IMR-90 (cell line): ENCODE measurements around the gene P3R3URF. TPM values are rescaled to one million over a fixed set of nuclear protein-coding genes. Genes with fewer than 3 reads are reported as not detected.

Experiments used
- ATAC-seq: fragments of 200-7000 bp; cut with Tn5 transposase; 2 replicates; pipeline ENCODE4 v1.9.1; 2020; ENCODE audit warnings: low read depth, mild to moderate bottlenecking, moderate library complexity
- BruUV-seq: library from RNA; stranded (reverse); fragments of 400-500 nt; replicated peaks from 2 replicates; lab custom pipeline; 2021; lab: Mats Ljungman, UMichigan
- CTCF ChIA-PET: fragments of 300-600 bp; formaldehyde crosslinking; extraction: SDS; loops from one replicate; lab custom pipeline; 2021; ENCODE audit warnings: antibody characterized with exemption; lab: Yijun Ruan, JAX
- POLR2A ChIA-PET: fragments of 300-600 bp; sonication (Branson Sonifier 250); formaldehyde crosslinking; loops from one replicate; lab custom pipeline; 2022; ENCODE audit warnings: antibody characterized with exemption; ENCODE audit not compliant: unreplicated experiment; lab: Charles Lee
- DNase-seq: peaks from one replicate; pipeline ENCODE4 v3.0.0; 2013
- H2AFZ ChIP-seq: replicated peaks from 2 replicates; pipeline ENCODE3; 2013; ENCODE audit warnings: low read length, mild to moderate bottlenecking; ENCODE audit not compliant: poor library complexity
- H2AK5ac ChIP-seq: 2 replicates; pipeline ENCODE4 v1.6.1; 2013; ENCODE audit warnings: low read depth, low read length, inconsistent platforms
- H2AK9ac ChIP-seq: replicated peaks from 2 replicates; pipeline ENCODE3; 2013; ENCODE audit warnings: mild to moderate bottlenecking, low read depth, low read length, moderate library complexity; ENCODE audit not compliant: poor library complexity
- H2BK120ac ChIP-seq: 2 replicates; pipeline ENCODE4 v1.6.1; 2013; ENCODE audit warnings: low read depth, low read length, inconsistent platforms
- H2BK15ac ChIP-seq: 3 replicates; pipeline ENCODE4 v1.6.1; 2013; ENCODE audit warnings: low read depth, low read length, inconsistent platforms
- H2BK20ac ChIP-seq: 2 replicates; pipeline ENCODE4 v1.6.1; 2013; ENCODE audit warnings: low read depth, mild to moderate bottlenecking, inconsistent platforms, low read length, moderate library complexity
- H2BK5ac ChIP-seq: 2 replicates; pipeline ENCODE4 v1.6.1; 2013; ENCODE audit warnings: mild to moderate bottlenecking, low read depth, low read length, inconsistent platforms; ENCODE audit not compliant: poor library complexity, severe bottlenecking
- H3K14ac ChIP-seq: replicated peaks from 2 replicates; pipeline ENCODE4 v1.6.1; 2013; ENCODE audit warnings: low read depth, low read length, inconsistent platforms
- H3K18ac ChIP-seq: 2 replicates; pipeline ENCODE4 v1.6.1; 2013; ENCODE audit warnings: low read depth, low read length, control low read depth
- H3K23ac ChIP-seq: 2 replicates; pipeline ENCODE4 v1.6.1; 2013; ENCODE audit warnings: low read depth, low read length, inconsistent platforms
- H3K27ac ChIP-seq: 2 replicates; pipeline ENCODE4 v1.5.1; 2013; ENCODE audit warnings: mild to moderate bottlenecking, control low read depth, low read length; ENCODE audit not compliant: insufficient read depth
- H3K27me3 ChIP-seq: 2 replicates; pipeline ENCODE4 v1.6.1; 2013; ENCODE audit warnings: low read length; ENCODE audit not compliant: control insufficient read depth, insufficient read depth
- H3K36me3 ChIP-seq: 2 replicates; pipeline ENCODE4 v1.6.1; 2013; ENCODE audit warnings: low read length, mixed read lengths; ENCODE audit not compliant: control insufficient read depth, insufficient read depth
- H3K4ac ChIP-seq: 2 replicates; pipeline ENCODE4 v1.6.1; 2013; ENCODE audit warnings: low read depth, low read length, inconsistent platforms
- H3K4me1 ChIP-seq: 2 replicates; pipeline ENCODE4 v1.6.1; 2013; ENCODE audit warnings: low read length, mixed read lengths; ENCODE audit not compliant: control insufficient read depth, insufficient read depth
- H3K4me2 ChIP-seq: 2 replicates; pipeline ENCODE4 v1.6.1; 2013; ENCODE audit warnings: low read depth, mild to moderate bottlenecking, control low read depth, low read length, moderate library complexity
- H3K4me3 ChIP-seq: 2 replicates; pipeline ENCODE4 v1.5.1; 2013; ENCODE audit warnings: low read depth, mild to moderate bottlenecking, control low read depth, low read length, moderate library complexity; ENCODE audit not compliant: insufficient read depth
- H3K56ac ChIP-seq: 2 replicates; pipeline ENCODE4 v1.6.1; 2013; ENCODE audit warnings: low read length, inconsistent platforms; ENCODE audit not compliant: insufficient read depth; ENCODE audit errors: extremely low read depth
- H3K79me1 ChIP-seq, 2 experiments: 2 replicates each; pipeline ENCODE4 v1.6.1; 2013; ENCODE audit warnings: low read length in 2 of 2, inconsistent platforms in 1 of 2, low read depth in 1 of 2
- H3K9ac ChIP-seq: 2 replicates; pipeline ENCODE4 v1.6.1; 2013; ENCODE audit warnings: low read depth, low read length, control low read depth
- H3K9me1 ChIP-seq: 2 replicates; pipeline ENCODE4 v1.6.1; 2013; ENCODE audit warnings: low read length, inconsistent platforms; ENCODE audit not compliant: insufficient read depth
- H3K9me3 ChIP-seq: 2 replicates; pipeline ENCODE4 v1.6.1; 2013; ENCODE audit warnings: low read length; ENCODE audit not compliant: control insufficient read depth, insufficient read depth
- H4K20me1 ChIP-seq: 2 replicates; pipeline ENCODE4 v1.6.1; 2013; ENCODE audit warnings: low read length, inconsistent platforms; ENCODE audit not compliant: insufficient read depth
- H4K5ac ChIP-seq: 2 replicates; pipeline ENCODE4 v1.6.1; 2013; ENCODE audit warnings: mild to moderate bottlenecking, low read depth, low read length, control low read depth
- H4K8ac ChIP-seq, 2 experiments: 2 replicates each; pipeline ENCODE4 v1.6.1; 2013; ENCODE audit warnings: low read depth in 2 of 2, low read length in 2 of 2, control low read depth in 1 of 2, inconsistent platforms in 1 of 2
- H4K91ac ChIP-seq: 2 replicates; pipeline ENCODE4 v1.6.1; 2013; ENCODE audit warnings: low read depth, low read length, inconsistent platforms; ENCODE audit not compliant: insufficient read depth
- POLR2A ChIP-seq: IDR thresholded peaks from 2 replicates; pipeline ENCODE4 v1.6.1; 2012; ENCODE audit warnings: mild to moderate bottlenecking, low read depth, low read length
- RAD21 ChIP-seq: IDR thresholded peaks from 2 replicates; pipeline ENCODE4 v1.6.1; 2012; ENCODE audit warnings: low read length, improper control_type of control experiment
- RCOR1 ChIP-seq: IDR thresholded peaks from 2 replicates; pipeline ENCODE4 v1.6.1; 2012; ENCODE audit warnings: mild to moderate bottlenecking, low read length, improper control_type of control experiment; ENCODE audit not compliant: insufficient replicate concordance
- WGBS, 2 experiments: methylation state at CpG; one replicate each; pipeline versions ENCODE4 v1.1.5 to v1.1.7; 2013; ENCODE audit warnings: missing lambda C conversion rate in 2 of 2; ENCODE audit not compliant: insufficient read length in 1 of 2; ENCODE audit errors: extremely low coverage in 2 of 2; 5-methylcytosine and 5-hydroxymethylcytosine counted together
- dilution Hi-C: fragments of 300-500 bp; cut with HindIII; formaldehyde crosslinking; loops from one replicate; pipeline ENCODE4 v1.14.3; 2018; ENCODE audit warnings: low sequenced_read_pairs; ENCODE audit not compliant: unreplicated experiment
- in situ Hi-C: fragments of 300-500 bp; cut with MboI; formaldehyde crosslinking; loops from 3 replicates; pipeline ENCODE4 v1.14.3; 2019; ENCODE audit warnings: low sequenced_read_pairs, inconsistent platforms, mixed read lengths
- intact Hi-C: fragments of 100-400 bp; cut with micrococcal nuclease; formaldehyde crosslinking; loops from 2 replicates; pipeline ENCODE4 v1.10.0; 2022
- polyA plus RNA-seq, 3 experiments: library from polyadenylated mRNA; depleted of rRNA; stranded (reverse); fragments of >200 nt; gene quantifications; 2 replicates each; pipeline ENCODE4 v1.2.3, GENCODE V29; 2012; ENCODE audit warnings: low replicate concordance in 1 of 3
- total RNA-seq: library from RNA; depleted of rRNA; stranded (reverse); fragments of >200 nt; gene quantifications from 2 replicates; pipeline ENCODE4 v1.2.3, GENCODE V29; 2012

The P3R3URF gene
- total and polyA plus RNA-seq, 2 of the 4 experiments (the other 2 are of a cell fraction) = not detected

DNA sequence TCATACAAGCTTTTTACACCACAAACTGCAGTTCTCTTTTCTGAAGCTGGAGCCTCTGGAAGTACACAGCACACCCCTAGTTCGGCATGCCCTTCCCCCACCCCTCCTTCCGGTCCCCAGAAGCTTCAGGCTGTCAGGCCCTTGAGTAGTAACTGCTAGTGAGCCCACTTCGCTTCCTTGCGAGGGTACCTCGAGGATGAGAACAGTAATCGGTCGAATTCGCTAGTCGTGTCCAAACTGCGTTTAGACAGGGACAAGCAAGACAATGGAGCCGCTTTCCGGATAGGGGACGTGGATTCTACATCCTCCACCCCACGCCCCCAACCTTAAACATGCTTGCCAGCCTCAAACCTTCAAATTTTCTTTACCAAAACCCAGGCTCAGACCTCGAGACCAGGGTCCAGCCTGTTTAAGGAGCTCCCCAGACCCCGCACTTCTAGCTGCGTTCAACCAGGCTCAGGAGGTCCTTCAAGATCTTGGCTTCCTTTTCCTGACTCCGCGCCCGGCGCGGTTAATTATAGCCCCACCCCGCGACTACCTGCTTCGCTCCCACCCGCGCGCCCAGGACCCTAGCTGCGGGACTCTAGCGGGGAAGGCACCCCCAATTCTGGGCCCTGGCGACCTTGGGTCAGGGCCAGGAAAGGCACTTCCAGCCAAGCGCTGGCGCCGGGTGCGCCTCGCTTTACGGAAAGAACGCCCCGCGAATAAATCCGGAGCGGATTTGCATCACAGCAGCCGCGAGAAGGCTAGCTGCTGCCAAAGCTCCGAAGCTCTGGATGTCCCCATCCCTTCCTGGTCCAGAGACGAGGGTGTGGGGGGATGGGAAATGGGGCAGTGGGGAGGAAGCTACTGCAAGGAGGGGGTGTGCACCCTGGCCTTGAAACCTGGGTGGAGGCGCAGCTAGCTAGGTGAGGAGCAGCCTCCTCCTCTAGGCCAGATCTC lies 9.5 kb downstream of the P3R3URF start:
- peak overlapping the region; percentile 38 for H3K4me3 ChIP-seq
- H3K23ac ChIP-seq = 0 out of 2 replicates have a peak overlapping the region, but pooled peaks have one; percentile 9
- H3K27ac ChIP-seq = no peak overlapping the region
- H3K4me2 ChIP-seq = peak overlapping the region; percentile 69
- no peaks in the 10 kb centered on the region for H4K20me1 ChIP-seq
- H2AK5ac ChIP-seq = no peak overlapping the region
- no peak overlapping the region for H3K14ac ChIP-seq
- dilution Hi-C loops = no loop called here
- no peak overlapping the region for H4K91ac ChIP-seq
- H3K56ac ChIP-seq = no peak overlapping the region
- H3K27me3 ChIP-seq = peaks cover 34% of the 10 kb centered on the region
- H2BK5ac ChIP-seq = no peak overlapping the region
- H3K4me1 ChIP-seq = no peaks in the 10 kb centered on the region
- ATAC-seq (no peak; the same call in 1 of the 2 replicates), DNase-seq (no peak)
- peak overlapping the region; percentile 71 for H2AK9ac ChIP-seq
- POLR2A ChIA-PET = interaction anchor here (0.6 kb wide), 1 partner anchor 36 kb away, joined by 4 read pairs; no protein-coding TSS in a partner anchor
- H4K5ac ChIP-seq = no peak overlapping the region
- no peak for TF ChIP-seq RAD21
- TF ChIP-seq RCOR1 = no peak
- no peak for TF ChIP-seq POLR2A
- H3K9ac ChIP-seq = no peak overlapping the region
- CTCF ChIA-PET = no interaction called here
- no peak overlapping the region for H2BK15ac ChIP-seq
- no peak overlapping the region for H3K4ac ChIP-seq
- no peaks in the 10 kb centered on the region for H3K36me3 ChIP-seq
- in situ Hi-C loops = no loop called here
- no peaks in the 10 kb centered on the region for H3K9me3 ChIP-seq
- no peak overlapping the region for H2BK20ac ChIP-seq
- intact Hi-C loops = no loop called here
- H3K79me1 ChIP-seq = no peaks in the 10 kb centered on the region
- H2AFZ ChIP-seq = peak overlapping the region; percentile 87
- H3K9me1 ChIP-seq = no peaks in the 10 kb centered on the region; the same call in 1 of the 2 replicates
- BruUV-seq = no TSS peak
- H4K8ac ChIP-seq = no peak overlapping the region
- 10% methylated on average over 17 of the region's 47 CpGs; no CpG with 5 or more reads in 1 of the 2 experiments for WGBS, 2 experiments
- H3K18ac ChIP-seq = no peak overlapping the region
- H2BK120ac ChIP-seq = no peak overlapping the region
